CD4-positive, alpha-beta T cell (primary cell): ENCODE data around the gene AP1G1. TPM values are rescaled to one million over a fixed set of nuclear protein-coding genes. Genes with fewer than 3 reads are reported as not detected.

Experiments
- ATAC-seq: fragments of 200-7000 bp; cut with Tn5 transposase; one replicate; pipeline ENCODE4 v1.10.0; 2022; ENCODE audit warnings: mild to moderate bottlenecking; ENCODE audit not compliant: poor library complexity
- CTCF ChIA-PET: fragments of 350-600 bp; sonication (Branson Sonifier 250); formaldehyde crosslinking; loops from one replicate; lab custom pipeline; 2021; ENCODE audit warnings: antibody characterized with exemption, inconsistent platforms; lab: Charles Lee
- POLR2A ChIA-PET: fragments of 350-600 bp; sonication (Branson Sonifier 250); formaldehyde crosslinking; loops from one replicate; lab custom pipeline; 2021; ENCODE audit warnings: antibody characterized with exemption, inconsistent platforms; lab: Charles Lee
- DNase-seq, 14 experiments: peaks; one replicate each; pipeline ENCODE4 v3.0.0-alpha.2; 2013 to 2020; ENCODE audit warnings: mixed read lengths in 2 of 14
- H3K27ac ChIP-seq, 2 donors: one replicate each; pipeline versions ENCODE4 v1.5.1 to v1.7.0; 2013; ENCODE audit warnings: low read length in 2 of 2, low read depth in 1 of 2, mild to moderate bottlenecking in 1 of 2
- H3K27me3 ChIP-seq, 2 experiments: 1 replicate in 1 of 2; 2 replicates in 1 of 2; pipeline versions ENCODE4 v1.6.1 to v1.7.0; 2013; ENCODE audit warnings: low read length in 2 of 2, control low read depth in 1 of 2, mild to moderate bottlenecking in 1 of 2, moderate library complexity in 1 of 2; ENCODE audit not compliant: insufficient read depth in 2 of 2, control insufficient read depth in 1 of 2
- H3K36me3 ChIP-seq: one replicate; pipeline ENCODE4 v1.6.1; 2013; ENCODE audit warnings: low read length, control low read depth; ENCODE audit not compliant: insufficient read depth
- H3K4me1 ChIP-seq: one replicate; pipeline ENCODE4 v1.6.1; 2013; ENCODE audit warnings: low read length, control low read depth; ENCODE audit not compliant: insufficient read depth
- H3K4me3 ChIP-seq: one replicate; pipeline ENCODE4 v1.5.1; 2013; ENCODE audit warnings: mild to moderate bottlenecking, low read length, moderate library complexity
- H3K9me3 ChIP-seq, 2 experiments: 1 replicate in 1 of 2; 2 replicates in 1 of 2; pipeline versions ENCODE4 v1.6.1 to v1.7.0; 2013; ENCODE audit warnings: low read length in 2 of 2, mild to moderate bottlenecking in 2 of 2, control low read depth in 1 of 2, moderate library complexity in 1 of 2; ENCODE audit not compliant: control insufficient read depth in 1 of 2, insufficient read depth in 1 of 2
- H3K27ac Mint-ChIP-seq: one replicate; pipeline ENCODE4 v1.8.0; 2020; ENCODE audit warnings: mixed read lengths
- H3K27me3 Mint-ChIP-seq: one replicate; pipeline ENCODE4 v1.8.0; 2021; ENCODE audit warnings: mixed read lengths
- H3K36me3 Mint-ChIP-seq: one replicate; pipeline ENCODE4 v1.8.0; 2021; ENCODE audit warnings: low read depth, mixed read lengths
- H3K4me1 Mint-ChIP-seq: one replicate; pipeline ENCODE4 v1.8.0; 2021; ENCODE audit warnings: low read depth, mixed read lengths
- H3K4me3 Mint-ChIP-seq: one replicate; pipeline ENCODE4 v1.8.0; 2020; ENCODE audit warnings: mild to moderate bottlenecking, mixed read lengths
- H3K9me3 Mint-ChIP-seq: one replicate; pipeline ENCODE4 v1.8.0; 2020; ENCODE audit warnings: mixed read lengths
- CTCF ChIP-seq: fragments of 200-600 bp; IDR thresholded peaks from one replicate; pipeline ENCODE4 v1.8.0; 2022; ENCODE audit warnings: antibody characterized with exemption, mild to moderate bottlenecking
- intact Hi-C, 2 experiments: fragments of 100-400 bp; cut with DNase I in 1 of 2; cut with micrococcal nuclease in 1 of 2; formaldehyde crosslinking; loops; one replicate each; pipeline versions ENCODE4 v1.15.1 to v1.9.0; 2023 to 2025; cut with DNase I, micrococcal nuclease
- total RNA-seq, 174 experiments: library from RNA in 2 of 174; stranded (reverse) in 2 of 174; gene quantifications; one replicate each; pipeline ENCODE4 v1.2.3 and lab custom pipeline; 2021 to 2026

The AP1G1 gene
- total RNA-seq, 2 experiments from 2014 or later, result 171 to 175 TPM

- Histone ChIP-seq H3K9me3 (no peaks in the 10 kb centered on the region), H3K27ac (no peak within 1 kb of the TSS), H3K27me3 (no peaks in the 10 kb centered on the region), H3K36me3 (no peaks in the 10 kb centered on the region), H3K4me1 (peaks cover 11% of the 10 kb centered on the region), H3K4me3 (peak within 1 kb of the TSS; percentile 84)
- H3K36me3 Mint-ChIP-seq, result peaks cover 10% of the 10 kb centered on the region
- H3K4me3 Mint-ChIP-seq, result peak within 1 kb of the TSS; percentile 92
- no peaks in the 10 kb centered on the region for H3K9me3 Mint-ChIP-seq
- intact Hi-C loops, result loop anchor here (2.0 to 10.0 kb wide), 6 partner anchors 22 to 370 kb away; partner anchors contain the start of genes AP1G1 (in 1 of the 2), DHX38 (in 1 of the 2), IST1 (in 1 of the 2) and TXNL4B (in 1 of the 2)
- no peak for ATAC-seq
- peak within 1 kb of the TSS; percentile 74 for H3K27ac Mint-ChIP-seq
- no peaks in the 10 kb centered on the region for H3K27me3 Mint-ChIP-seq
- peaks cover 15% of the 10 kb centered on the region for H3K4me1 Mint-ChIP-seq
- ChIA-PET CTCF (interaction anchor here (0.6 kb wide), 1 partner anchor 78 kb away, joined by 3 read pairs; no protein-coding TSS in a partner anchor), POLR2A (interaction anchor here (1.0 to 1.8 kb wide), 4 partner anchors 84 to 159 kb away, joined by 3 to 8 read pairs (median 4); partner anchors contain the start of gene AP1G1)
- DNase-seq, result no peak
- TF ChIP-seq CTCF, result no peak
Observed at GRCh38 chr16:71724320-71724751, 84.3 kb downstream of the AP1G1 start, which contains the start of gene PHLPP2. TSS of gene PHLPP2 (minus strand) at chr16:71724701. CDS start at chr16:71714795, 9,906 bp downstream.

GRCh38 chr16:71723537-71724319 is 84.9 kb downstream of the AP1G1 start:
- H3K4me1 ChIP-seq, result peaks cover 11% of the 10 kb centered on the region
- peak overlapping the region; percentile 74 for H3K27ac Mint-ChIP-seq
- peaks cover 18% of the 10 kb centered on the region for H3K4me1 Mint-ChIP-seq
- intact Hi-C loops, result loop anchor here (2.0 to 10.0 kb wide), 6 partner anchors 23 to 371 kb away; partner anchors contain the start of genes AP1G1 (in 2 of the 2), DHX38 (in 1 of the 2), IST1 (in 1 of the 2) and TXNL4B (in 1 of the 2)
- H3K9me3 ChIP-seq, result no peaks in the 10 kb centered on the region
- no peaks in the 10 kb centered on the region for H3K27me3 Mint-ChIP-seq
- no peak overlapping the region for H3K27ac ChIP-seq
- ChIA-PET CTCF (interaction anchor here (0.6 to 1.4 kb wide), 2 partner anchors 78 to 159 kb away, joined by 3 to 4 read pairs; no protein-coding TSS in a partner anchor), POLR2A (interaction anchor here (1.0 to 1.8 kb wide), 4 partner anchors 84 to 159 kb away, joined by 3 to 8 read pairs (median 4); partner anchors contain the start of gene AP1G1)
- peak; percentile 59 to 93 (median 78) for DNase-seq
- H3K9me3 Mint-ChIP-seq, result no peaks in the 10 kb centered on the region
- H3K4me3 ChIP-seq, result peak overlapping the region; percentile 84
- peak overlapping the region; percentile 92 for H3K4me3 Mint-ChIP-seq
- H3K36me3 ChIP-seq, result no peaks in the 10 kb centered on the region
- no peaks in the 10 kb centered on the region for H3K27me3 ChIP-seq
- ATAC-seq, result peak; percentile 81
- TF ChIP-seq CTCF, result no peak
- H3K36me3 Mint-ChIP-seq, result peaks cover 10% of the 10 kb centered on the region

GRCh38 chr16:71722801-71723536 is 85.7 kb downstream of the AP1G1 start:
- Histone ChIP-seq H3K9me3 (no peaks in the 10 kb centered on the region), H3K27ac (peak overlapping the region; percentile 60 to 79), H3K4me1 (peaks cover 11% of the 10 kb centered on the region), H3K36me3 (no peaks in the 10 kb centered on the region), H3K27me3 (no peaks in the 10 kb centered on the region), H3K4me3 (peak overlapping the region; percentile 84)
- peak; percentile 8 to 77 (median 40) for DNase-seq
- intact Hi-C loops, result loop anchor here (2.0 to 10.0 kb wide), 5 partner anchors 86 to 372 kb away; partner anchors contain the start of genes AP1G1 (in 1 of the 2), DHX38 (in 1 of the 2), IST1 (in 1 of the 2) and TXNL4B (in 1 of the 2)
- TF ChIP-seq CTCF, result no peak
- ATAC-seq, result peak; percentile 47
- ChIA-PET CTCF (interaction anchor here (1.4 kb wide), 1 partner anchor 158 kb away, joined by 4 read pairs; no protein-coding TSS in a partner anchor), POLR2A (interaction anchor here (0.8 to 1.8 kb wide), 5 partner anchors 85 to 160 kb away, joined by 3 to 8 read pairs (median 3); partner anchors contain the start of gene AP1G1)
- no peaks in the 10 kb centered on the region for H3K27me3 Mint-ChIP-seq
- H3K4me1 Mint-ChIP-seq, result peaks cover 19% of the 10 kb centered on the region
- H3K27ac Mint-ChIP-seq, result peak overlapping the region; percentile 95
- no peaks in the 10 kb centered on the region for H3K9me3 Mint-ChIP-seq
- H3K36me3 Mint-ChIP-seq, result peaks cover 10% of the 10 kb centered on the region
- H3K4me3 Mint-ChIP-seq, result peak overlapping the region; percentile 98
